Sigmoid colon (tissue), 7 donors: ENCODE results near the gene ACTR3C. TPM values are rescaled to one million over a fixed set of nuclear protein-coding genes. Genes with fewer than 3 reads are reported as not detected.

Source experiments
- DNase-seq: peaks from one replicate; pipeline ENCODE4 v3.0.0-alpha.2; 2019
- H3K27ac ChIP-seq, 4 donors: fragments of 200-600 bp; sonication (generic); one replicate each; pipeline ENCODE4 v1.5.1; 2016 to 2019; ENCODE audit warnings: mild to moderate bottlenecking in 1 of 4
- H3K27me3 ChIP-seq, 3 donors: fragments of 200-600 bp; sonication (generic); one replicate each; pipeline ENCODE4 v1.5.1; 2019; ENCODE audit warnings: mild to moderate bottlenecking in 1 of 3
- H3K36me3 ChIP-seq, 4 donors: fragments of 200-600 bp; sonication (generic); one replicate each; pipeline ENCODE4 v1.5.1; 2016 to 2019
- H3K4me1 ChIP-seq, 4 donors: fragments of 200-600 bp; sonication (generic); one replicate each; pipeline ENCODE4 v1.5.1; 2017 to 2019
- H3K4me3 ChIP-seq, 4 donors: fragments of 200-600 bp; sonication (generic); one replicate each; pipeline ENCODE4 v1.5.1; 2017 to 2019; ENCODE audit warnings: mild to moderate bottlenecking in 2 of 4, moderate library complexity in 1 of 4
- H3K9me3 ChIP-seq, 4 donors: fragments of 200-600 bp in 3 of 4; sonication (generic) in 3 of 4; one replicate each; pipeline versions ENCODE4 v1.5.1 to v1.6.1; 2013 to 2019
- CTCF ChIP-seq, 4 experiments: fragments of 450-650 bp in 3 of 4; fragments of 200-600 bp in 1 of 4; IDR thresholded peaks; one replicate each; pipeline ENCODE4 v1.5.1; 2016 to 2019; ENCODE audit warnings: antibody characterized with exemption in 4 of 4, mild to moderate bottlenecking in 3 of 4, moderate library complexity in 2 of 4
- EP300 ChIP-seq, 4 donors: sonication (generic); formaldehyde crosslinking; IDR thresholded peaks; one replicate each; pipeline ENCODE4 v1.6.1; 2017; ENCODE audit warnings: antibody characterized with exemption in 4 of 4
- POLR2A ChIP-seq, 2 donors: fragments of 450-650 bp; IDR thresholded peaks; one replicate each; pipeline ENCODE4 v1.6.1; 2016; ENCODE audit warnings: antibody characterized with exemption in 2 of 2, mild to moderate bottlenecking in 2 of 2, moderate library complexity in 2 of 2
- POLR2AphosphoS5 ChIP-seq, 4 donors: sonication (generic); formaldehyde crosslinking; IDR thresholded peaks; one replicate each; pipeline ENCODE4 v1.6.1; 2017; ENCODE audit warnings: antibody characterized with exemption in 4 of 4
- WGBS, 2 donors: extraction: QIAGEN DNeasy Blood & Tissue Kit; methylation state at CpG; one replicate each; pipeline ENCODE4 v1.1.7; 2013; 5-methylcytosine and 5-hydroxymethylcytosine counted together
- intact Hi-C: fragments of 100-400 bp; cut with DNase I; formaldehyde crosslinking; loops from one replicate; pipeline ENCODE4 v1.15.1; 2023
- polyA plus RNA-seq, 3 donors: library from polyadenylated mRNA; stranded (reverse); fragments of 200-250 nt; gene quantifications; one replicate each; pipeline ENCODE4 v1.2.3, GENCODE V29; 2013
- total RNA-seq, 4 donors: library from RNA; depleted of rRNA; stranded (reverse); fragments of >200 nt; gene quantifications; one replicate each; pipeline ENCODE4 v1.1.0, GENCODE V29; 2016
- donor health status: healthy with polysubstance abuse.
- donor health status: Bipolar disorder and iron deficiency.
- donor health status: healthy.

Gene ACTR3C
- total and polyA plus RNA-seq, 7 donors = 2.9 to 13.3 (median 8.3) TPM

GRCh38 chr7:150363370-150363769 is 40.0 kb upstream of the ACTR3C start:
- 77 to 90% methylated on average over 4 of the region's 4 CpGs for WGBS, 2 donors
- H3K4me3 ChIP-seq = no peak overlapping the region
- H3K4me1 ChIP-seq = peaks cover 0 to 35% (median 17%) of the 10 kb centered on the region in 4 donors
- no peak for DNase-seq
- H3K27me3 ChIP-seq = no peaks in the 10 kb centered on the region
- H3K27ac ChIP-seq = no peak overlapping the region
- no peaks in the 10 kb centered on the region for H3K9me3 ChIP-seq
- H3K36me3 ChIP-seq = no peaks in the 10 kb centered on the region
- intact Hi-C loops = no loop called here
- TF ChIP-seq EP300 (IDR thresholded peaks at IDR 0.05) (no peak), CTCF (IDR thresholded peaks at IDR 0.05) (no peak), POLR2AphosphoS5 (IDR thresholded peaks at IDR 0.05) (no peak), POLR2A (IDR thresholded peaks at IDR 0.05) (no peak)

- H3K4me1 ChIP-seq = peaks cover 0 to 32% (median 11%) of the 10 kb centered on the region in 4 donors
- DNase-seq = peak; percentile 58
- H3K27ac ChIP-seq = peak overlapping the region in 3 of 4 donors; percentile 50 to 61 (median 54)
- no peaks in the 10 kb centered on the region for H3K9me3 ChIP-seq
- WGBS, 2 donors = 78 to 91% methylated on average over 18 of the region's 18 CpGs
- no peak overlapping the region for H3K4me3 ChIP-seq
- no peaks in the 10 kb centered on the region for H3K27me3 ChIP-seq
- intact Hi-C loops = no loop called here
- H3K36me3 ChIP-seq = no peaks in the 10 kb centered on the region
- TF ChIP-seq POLR2AphosphoS5 (IDR thresholded peaks at IDR 0.05) (no peak), EP300 (IDR thresholded peaks at IDR 0.05) (no peak), POLR2A (IDR thresholded peaks at IDR 0.05) (no peak), CTCF (IDR thresholded peaks at IDR 0.05) (no peak)
Observed at GRCh38 chr7:150361807-150362621, 38.7 kb upstream of the ACTR3C start.

GRCh38 chr7:150361402-150361801 is 38.1 kb upstream of the ACTR3C start:
- TF ChIP-seq CTCF (IDR thresholded peaks at IDR 0.05) (no peak), EP300 (IDR thresholded peaks at IDR 0.05) (no peak), POLR2AphosphoS5 (IDR thresholded peaks at IDR 0.05) (no peak), POLR2A (IDR thresholded peaks at IDR 0.05) (no peak)
- 81 to 90% methylated on average over 7 of the region's 7 CpGs for whole genome bisulfite sequencing, 2 donors

GRCh38 chr7:150360363-150361058 is 37.2 kb upstream of the ACTR3C start:
- H3K36me3 ChIP-seq = no peaks in the 10 kb centered on the region
- no peak overlapping the region for H3K27ac ChIP-seq
- intact Hi-C loops = no loop called here
- DNase-seq = peak; percentile 10
- no peak overlapping the region for H3K4me3 ChIP-seq
- H3K4me1 ChIP-seq = peaks cover 0 to 46% (median 14%) of the 10 kb centered on the region in 4 donors
- no peak for TF ChIP-seq POLR2AphosphoS5 (IDR thresholded peaks at IDR 0.05)
- TF ChIP-seq POLR2A (IDR thresholded peaks at IDR 0.05) = no peak
- TF ChIP-seq CTCF (IDR thresholded peaks at IDR 0.05) = no peak
- no peak for TF ChIP-seq EP300 (IDR thresholded peaks at IDR 0.05)
- no peaks in the 10 kb centered on the region for H3K9me3 ChIP-seq
- 75 to 87% methylated on average over 5 of the region's 5 CpGs for whole genome bisulfite sequencing, 2 donors
- H3K27me3 ChIP-seq = no peaks in the 10 kb centered on the region

More at GRCh38 chr7:150361402-150361801, 38.1 kb upstream of the ACTR3C start:
- Histone ChIP-seq H3K27me3 (no peaks in the 10 kb centered on the region), H3K9me3 (no peaks in the 10 kb centered on the region), H3K4me3 (no peak overlapping the region), H3K27ac (peak overlapping the region in 3 of 4 donors; percentile 50 to 61 (median 54)), H3K4me1 (peaks cover 0 to 38% (median 11%) of the 10 kb centered on the region in 4 donors), H3K36me3 (no peaks in the 10 kb centered on the region)
- peak; percentile 44 for DNase-seq
- intact Hi-C loops = no loop called here
